ENCODE data around the gene PFDN2. TPM values are rescaled to one million over a fixed set of nuclear protein-coding genes. Genes with fewer than 3 reads are reported as not detected.
A peak's percentile ranks its signal among the peaks of the same experiment; 100 is the strongest.

PFDN2 gene
- total and polyA plus RNA-seq, 10 of the 15 experiments (the other 5 are each of a cell fraction or from before 2014, with no cell fraction given): 30.0 to 141 (median 80.5) TPM

GRCh38 chr1:161139766-161140165, 21.9 kb upstream of the PFDN2 start:
- no peaks in the 10 kb centered on the region for H3K4me1 ChIP-seq (ENCODE audit: control insufficient read depth, insufficient read depth, low read length)
- in situ Hi-C loops (cut with MboI) (no loop called here), intact Hi-C loops (cut with micrococcal nuclease; ENCODE audit: unreplicated experiment) (loop anchor here (1.0 kb wide), 1 partner anchor 142 kb away; no protein-coding TSS in a partner anchor)
- ATAC-seq: peak; percentile 74
- H3K27me3 ChIP-seq (replicated peaks in 1 of 2; ENCODE audit: control insufficient read depth in 2 of 2, insufficient read depth in 2 of 2, low read length in 1 of 2): no peaks in the 10 kb centered on the region
- CTCF ChIA-PET: interaction anchor here (0.7 to 6.2 kb wide), 18 partner anchors 10 to 229 kb away, joined by 3 to 60 read pairs (median 4); partner anchors contain the start of genes ARHGAP30, KLHDC9, NIT1 and PFDN2
- H2AFZ ChIP-seq (ENCODE audit: control insufficient read depth, low read depth, low read length): no peak overlapping the region
- POLR2A ChIA-PET: no interaction called here
- TF ChIP-seq RAD21 (IDR thresholded peaks at IDR 0.05; ENCODE audit: insufficient read depth, low read depth, low read length) (peak; percentile 74), SMC3 (IDR thresholded peaks at IDR 0.05; ENCODE audit: borderline replicate concordance, low read length) (peak; percentile 51; the same call in 1 of the 2 replicates), ASH2L (IDR thresholded peaks at IDR 0.05; ENCODE audit: borderline replicate concordance, low read depth) (no peak), CTCF (IDR thresholded peaks at IDR 0.05 in 2 of 3, conservative IDR thresholded peaks at IDR 0.05 in 1 of 3; ENCODE audit: control insufficient read depth in 2 of 3, extremely low read depth in 1 of 3, insufficient read depth in 1 of 3, low read depth in 3 of 3, low read length in 3 of 3) (peak; percentile 40 to 61 (median 44)), NR2C1 (IDR thresholded peaks at IDR 0.05) (no peak)
- peaks cover under 1% of the 10 kb centered on the region; the same call in 1 of the 2 replicates for H3K79me2 ChIP-seq (ENCODE audit: control insufficient read depth, insufficient read depth, low read length)
- RAD21 ChIA-PET (ENCODE audit: unreplicated experiment): interaction anchor here (0.8 to 2.8 kb wide), 4 partner anchors 39 to 142 kb away, joined by 3 to 15 read pairs (median 10); partner anchors contain the start of gene ARHGAP30
- H3K9ac ChIP-seq (ENCODE audit: control insufficient read depth, insufficient read depth, low read length): no peak overlapping the region
- H4K20me1 ChIP-seq (ENCODE audit: control insufficient read depth, insufficient read depth): no peaks in the 10 kb centered on the region
- H3K27ac ChIP-seq (ENCODE audit: control insufficient read depth, insufficient read depth): no peak overlapping the region
- H3K9me3 ChIP-seq (replicated peaks; ENCODE audit: control insufficient read depth, insufficient read depth, low read length): no peaks in the 10 kb centered on the region
- no peaks in the 10 kb centered on the region for H3K36me3 ChIP-seq (ENCODE audit: control insufficient read depth in 2 of 2, insufficient read depth in 2 of 2, low read length in 1 of 2)
- no peak for DNase-seq (ENCODE audit: low read depth, low spot score)
- H3K4me3 ChIP-seq: no peak overlapping the region
- 4% methylated on average over 1 of the region's 1 CpG for WGBS (ENCODE audit: insufficient coverage, insufficient replicate concordance, low lambda C conversion rate, missing lambda C conversion rate)
- no peak overlapping the region for H3K4me2 ChIP-seq (ENCODE audit: control insufficient read depth, insufficient read depth)
- FAIRE-seq: no peak
- SMC1A ChIA-PET (ENCODE audit: uncharacterized antibody, unreplicated experiment): interaction anchor here (0.7 to 2.4 kb wide), 13 partner anchors 12 to 243 kb away, joined by 3 to 15 read pairs (median 6); partner anchors contain the start of genes ARHGAP30, KLHDC9, NIT1 and PFDN2
- BruUV-seq (replicated peaks): no TSS peak
